Fibroblast of pulmonary artery (primary cell): ENCODE data around the gene DLG5.

Experiments
- DNase-seq: peaks from one replicate; pipeline ENCODE4 v3.0.0-alpha.2; 2010; ENCODE audit warnings: low read depth
- H3K4me3 ChIP-seq: replicated peaks from 2 replicates; pipeline ENCODE4 v1.5.1; 2011; ENCODE audit warnings: low read depth, mild to moderate bottlenecking, control low read depth, low read length, moderate library complexity
- CTCF ChIP-seq: IDR thresholded peaks from 2 replicates; pipeline ENCODE4 v1.5.1; 2011; ENCODE audit warnings: mild to moderate bottlenecking, control low read depth, low read length, inconsistent platforms; ENCODE audit errors: missing control alignments

The DLG5 gene

GRCh38 chr10:77884181-77884580 is 42.4 kb downstream of the DLG5 start:
- no peak overlapping the region for H3K4me3 ChIP-seq
- no peak for DNase-seq
- no peak for TF ChIP-seq CTCF

- no peak for DNase-seq
- TF ChIP-seq CTCF: no peak
- no peak overlapping the region for H3K4me3 ChIP-seq
Measured at GRCh38 chr10:77881636-77882035, 44.9 kb downstream of the DLG5 start.

- no peak for TF ChIP-seq CTCF
- H3K4me3 ChIP-seq: no peak overlapping the region
- DNase-seq: no peak
Measured at GRCh38 chr10:77881222-77881621, 45.3 kb downstream of the DLG5 start.

GRCh38 chr10:77879710-77880109 is 46.8 kb downstream of the DLG5 start:
- DNase-seq: no peak
- TF ChIP-seq CTCF: no peak
- no peak overlapping the region for H3K4me3 ChIP-seq

GRCh38 chr10:77879065-77879464 is 47.5 kb downstream of the DLG5 start:
- TF ChIP-seq CTCF: no peak
- no peak overlapping the region for H3K4me3 ChIP-seq
- no peak for DNase-seq

- TF ChIP-seq CTCF: no peak
- H3K4me3 ChIP-seq: no peak overlapping the region
- DNase-seq: peak; percentile 81
Measured at GRCh38 chr10:77877441-77878344, 48.9 kb downstream of the DLG5 start.

GRCh38 chr10:77875730-77876129 is 50.8 kb downstream of the DLG5 start:
- H3K4me3 ChIP-seq: no peak overlapping the region
- no peak for DNase-seq
- no peak for TF ChIP-seq CTCF
